ENCODE data around the gene ACYP2.

GRCh38 chr2:54074606-54075341 lies 40.6 kb upstream of the ACYP2 start:
- TF ChIP-seq CTCF (IDR thresholded peaks at IDR 0.05) (no peak), POLR2A (IDR thresholded peaks at IDR 0.05) (no peak)

All from right lobe of liver (tissue), 4 donors.